GM12878 (cell line): ENCODE measurements around the gene ART3. TPM values are rescaled to one million over a fixed set of nuclear protein-coding genes. Genes with fewer than 3 reads are reported as not detected.

Experiments
- ATAC-seq: fragments of 200-7000 bp; cut with Tn5 transposase; 3 replicates; pipeline ENCODE4 v1.9.1; 2020; ENCODE audit warnings: mild to moderate bottlenecking, moderate library complexity
- BruUV-seq: library from RNA; stranded (reverse); fragments of 400-500 nt; replicated peaks from 2 replicates; lab custom pipeline; 2021; lab: Mats Ljungman, UMichigan
- CTCF ChIA-PET: fragments of 300-600 bp; sonication (Branson Sonifier 250); formaldehyde crosslinking; extraction: SDS; loops from one replicate; lab custom pipeline; 2021; ENCODE audit warnings: inconsistent platforms; lab: Yijun Ruan, JAX
- POLR2A ChIA-PET: fragments of 350-600 bp; formaldehyde crosslinking; extraction: SDS; loops from one replicate; lab custom pipeline; 2021; ENCODE audit warnings: inconsistent platforms; lab: Charles Lee
- RAD21 ChIA-PET: fragments of 300-600 bp; sonication (Branson Sonifier 250); formaldehyde crosslinking; loops from one replicate; lab custom pipeline; 2023; ENCODE audit warnings: antibody characterized with exemption; ENCODE audit not compliant: unreplicated experiment; lab: Charles Lee
- SMC1A ChIA-PET: fragments of 300-600 bp; sonication (Branson Sonifier 250); formaldehyde crosslinking; loops from one replicate; lab custom pipeline; 2023; ENCODE audit not compliant: unreplicated experiment, uncharacterized antibody; lab: Charles Lee
- DNase-seq: peaks from one replicate; pipeline ENCODE4 v3.0.0-alpha.2; 2011; ENCODE audit warnings: low read depth, low spot score
- FAIRE-seq: peaks from 3 replicates; lab custom pipeline; 2011; peaks lifted over from hg19 to GRCh38; lab: Jason Lieb, UNC
- H2AFZ ChIP-seq: 2 replicates; pipeline ENCODE4 v1.6.0; 2011; ENCODE audit warnings: low read depth, low read length, control low read depth; ENCODE audit not compliant: control insufficient read depth
- H3K27ac ChIP-seq: 2 replicates; pipeline ENCODE4 v1.5.1; 2011; ENCODE audit warnings: control low read depth; ENCODE audit not compliant: control insufficient read depth, insufficient read depth
- H3K27me3 ChIP-seq, 2 experiments: replicated peaks in 1 of 2; 2 replicates each; pipeline versions ENCODE4 v1.6.0 to v1.6.1; 2011; ENCODE audit warnings: low read length in 1 of 2; ENCODE audit not compliant: control insufficient read depth in 2 of 2, insufficient read depth in 2 of 2
- H3K36me3 ChIP-seq, 2 experiments: 2 replicates each; pipeline ENCODE4 v1.5.1; 2011; ENCODE audit warnings: low read length in 1 of 2; ENCODE audit not compliant: control insufficient read depth in 2 of 2, insufficient read depth in 2 of 2
- H3K4me1 ChIP-seq: 2 replicates; pipeline ENCODE4 v1.6.1; 2011; ENCODE audit warnings: mild to moderate bottlenecking, low read length, moderate library complexity, mixed read lengths; ENCODE audit not compliant: control insufficient read depth, insufficient read depth
- H3K4me2 ChIP-seq: 2 replicates; pipeline ENCODE4 v1.6.0; 2011; ENCODE audit warnings: control low read depth; ENCODE audit not compliant: control insufficient read depth, insufficient read depth
- H3K4me3 ChIP-seq: fragments of 200-600 bp; sonication (generic); 2 replicates; pipeline ENCODE4 v1.5.1; 2016
- H3K79me2 ChIP-seq: 2 replicates; pipeline ENCODE4 v1.6.0; 2011; ENCODE audit warnings: low read length; ENCODE audit not compliant: control insufficient read depth, insufficient read depth
- H3K9ac ChIP-seq: 2 replicates; pipeline ENCODE4 v1.8.0; 2011; ENCODE audit warnings: low read length, control low read depth, mixed read lengths; ENCODE audit not compliant: control insufficient read depth, insufficient read depth
- H3K9me3 ChIP-seq: replicated peaks from 3 replicates; pipeline ENCODE4 v1.5.1; 2011; ENCODE audit warnings: mild to moderate bottlenecking, low read length; ENCODE audit not compliant: control insufficient read depth, insufficient read depth
- H4K20me1 ChIP-seq: 2 replicates; pipeline ENCODE4 v1.6.0; 2011; ENCODE audit not compliant: control insufficient read depth, insufficient read depth
- CBFB ChIP-seq: IDR thresholded peaks from 2 replicates; pipeline ENCODE4 v1.6.1; 2016; ENCODE audit warnings: antibody characterized with exemption, low read depth
- CHD4 ChIP-seq: fragments of 200-600 bp; sonication (generic); IDR thresholded peaks from 2 replicates; pipeline ENCODE4 v1.6.1; 2016; ENCODE audit warnings: mild to moderate bottlenecking
- DPF2 ChIP-seq: fragments of 450-650 bp; IDR thresholded peaks from 2 replicates; pipeline ENCODE4 v1.6.1; 2017; ENCODE audit warnings: mild to moderate bottlenecking
- FOXM1 ChIP-seq: IDR thresholded peaks from 2 replicates; pipeline ENCODE4 v1.6.1; 2012; ENCODE audit warnings: low read depth, mild to moderate bottlenecking, inconsistent platforms, low read length, moderate library complexity
- KAT2A ChIP-seq: conservative IDR thresholded peaks from 2 replicates; pipeline ENCODE4 v1.6.1; 2011; ENCODE audit warnings: low read depth, low read length; ENCODE audit not compliant: control insufficient read depth
- SREBF1 ChIP-seq: IDR thresholded peaks from 2 replicates; pipeline ENCODE4 v1.6.1; 2012; ENCODE audit warnings: mild to moderate bottlenecking, low read length
- ZNF207 ChIP-seq: fragments of 450-650 bp; IDR thresholded peaks from 2 replicates; pipeline ENCODE4 v1.6.1; 2014; ENCODE audit warnings: antibody characterized with exemption, mild to moderate bottlenecking, borderline replicate concordance
- WGBS: methylation state at CpG from one replicate; pipeline ENCODE4 v1.1.6; 2016; ENCODE audit warnings: low lambda C conversion rate; ENCODE audit not compliant: insufficient replicate concordance, insufficient coverage; ENCODE audit errors: missing lambda C conversion rate; 5-methylcytosine and 5-hydroxymethylcytosine counted together
- in situ Hi-C: fragments of 300-500 bp; cut with MboI; formaldehyde crosslinking; loops from 9 replicates; pipeline ENCODE4 v1.14.3; 2018; ENCODE audit warnings: mixed read lengths
- intact Hi-C: fragments of 100-400 bp; cut with micrococcal nuclease; formaldehyde crosslinking; loops from one replicate; pipeline ENCODE4 v1.14.2; 2022; ENCODE audit not compliant: unreplicated experiment
- polyA plus RNA-seq, 11 experiments: library from polyadenylated mRNA; depleted of rRNA in 4 of 11; unstranded in 6 of 11; stranded (reverse) in 5 of 11; fragments of >200 nt; fragmentation: Nextera tagmentation in 4 of 11; fragmentation: Illumina TruSeq in 1 of 11; extraction: Ambion mirVana in 4 of 11; extraction: Trizol in 1 of 11; gene quantifications; 1 replicate in 1 of 11; 2 replicates in 10 of 11; pipeline versions ENCODE4 v1.2.1 to v1.2.3, GENCODE V29; 2011 to 2016; ENCODE audit warnings: inconsistent platforms in 2 of 11, missing spikeins in 2 of 11, low read depth in 1 of 11
- total RNA-seq, 4 experiments: library from RNA; depleted of rRNA in 3 of 4; stranded (reverse); fragments of >200 nt in 3 of 4; fragmentation: Illumina TruSeq in 1 of 4; extraction: Trizol in 1 of 4; gene quantifications; 2 replicates each; pipeline versions ENCODE4 v1.2.1 to v1.2.3, GENCODE V29; 2013 to 2021
- TF ChIP-seq, protein P1 (sequence below): IDR thresholded peaks from 2 replicates; pipeline ENCODE4 v1.6.1; 2012; ENCODE audit warnings: improper control_type of control experiment, low read depth, low read length; ENCODE audit not compliant: insufficient replicate concordance

ART3 gene
- total and polyA plus RNA-seq, 10 of the 15 experiments (the other 5 are each of a cell fraction or from before 2014, with no cell fraction given) = 0.18 to 0.50 (median 0.26) TPM; not detected in 6

GRCh38 chr4:76153356-76153755 is 78.8 kb downstream of the ART3 start (continued):
- TF ChIP-seq, protein P1, sequence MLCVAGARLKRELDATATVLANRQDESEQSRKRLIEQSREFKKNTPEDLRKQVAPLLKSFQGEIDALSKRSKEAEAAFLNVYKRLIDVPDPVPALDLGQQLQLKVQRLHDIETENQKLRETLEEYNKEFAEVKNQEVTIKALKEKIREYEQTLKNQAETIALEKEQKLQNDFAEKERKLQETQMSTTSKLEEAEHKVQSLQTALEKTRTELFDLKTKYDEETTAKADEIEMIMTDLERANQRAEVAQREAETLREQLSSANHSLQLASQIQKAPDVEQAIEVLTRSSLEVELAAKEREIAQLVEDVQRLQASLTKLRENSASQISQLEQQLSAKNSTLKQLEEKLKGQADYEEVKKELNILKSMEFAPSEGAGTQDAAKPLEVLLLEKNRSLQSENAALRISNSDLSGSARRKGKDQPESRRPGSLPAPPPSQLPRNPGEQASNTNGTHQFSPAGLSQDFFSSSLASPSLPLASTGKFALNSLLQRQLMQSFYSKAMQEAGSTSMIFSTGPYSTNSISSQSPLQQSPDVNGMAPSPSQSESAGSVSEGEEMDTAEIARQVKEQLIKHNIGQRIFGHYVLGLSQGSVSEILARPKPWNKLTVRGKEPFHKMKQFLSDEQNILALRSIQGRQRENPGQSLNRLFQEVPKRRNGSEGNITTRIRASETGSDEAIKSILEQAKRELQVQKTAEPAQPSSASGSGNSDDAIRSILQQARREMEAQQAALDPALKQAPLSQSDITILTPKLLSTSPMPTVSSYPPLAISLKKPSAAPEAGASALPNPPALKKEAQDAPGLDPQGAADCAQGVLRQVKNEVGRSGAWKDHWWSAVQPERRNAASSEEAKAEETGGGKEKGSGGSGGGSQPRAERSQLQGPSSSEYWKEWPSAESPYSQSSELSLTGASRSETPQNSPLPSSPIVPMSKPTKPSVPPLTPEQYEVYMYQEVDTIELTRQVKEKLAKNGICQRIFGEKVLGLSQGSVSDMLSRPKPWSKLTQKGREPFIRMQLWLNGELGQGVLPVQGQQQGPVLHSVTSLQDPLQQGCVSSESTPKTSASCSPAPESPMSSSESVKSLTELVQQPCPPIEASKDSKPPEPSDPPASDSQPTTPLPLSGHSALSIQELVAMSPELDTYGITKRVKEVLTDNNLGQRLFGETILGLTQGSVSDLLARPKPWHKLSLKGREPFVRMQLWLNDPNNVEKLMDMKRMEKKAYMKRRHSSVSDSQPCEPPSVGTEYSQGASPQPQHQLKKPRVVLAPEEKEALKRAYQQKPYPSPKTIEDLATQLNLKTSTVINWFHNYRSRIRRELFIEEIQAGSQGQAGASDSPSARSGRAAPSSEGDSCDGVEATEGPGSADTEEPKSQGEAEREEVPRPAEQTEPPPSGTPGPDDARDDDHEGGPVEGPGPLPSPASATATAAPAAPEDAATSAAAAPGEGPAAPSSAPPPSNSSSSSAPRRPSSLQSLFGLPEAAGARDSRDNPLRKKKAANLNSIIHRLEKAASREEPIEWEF = no peak

- H3K4me3 ChIP-seq = no peak overlapping the region
- no peaks in the 10 kb centered on the region for H3K27me3 ChIP-seq
- no peaks in the 10 kb centered on the region for H3K36me3 ChIP-seq
- SMC1A ChIA-PET = interaction anchor here (0.6 to 0.7 kb wide), 3 partner anchors 23 to 163 kb away, joined by 3 read pairs; no protein-coding TSS in a partner anchor
- no peaks in the 10 kb centered on the region for H3K4me1 ChIP-seq
- H3K4me2 ChIP-seq = no peak overlapping the region
- in situ Hi-C loops (no loop called here), intact Hi-C loops (no loop called here)
- no peak overlapping the region for H3K9ac ChIP-seq
- no peak overlapping the region for H3K27ac ChIP-seq
- WGBS = 89% methylated on average over 3 of the region's 3 CpGs
- H4K20me1 ChIP-seq = no peaks in the 10 kb centered on the region
- no TSS peak for BruUV-seq
- TF ChIP-seq SREBF1 (no peak), FOXM1 (no peak), DPF2 (no peak), CHD4 (no peak), ZNF207 (no peak), CBFB (no peak), KAT2A (no peak)
- POLR2A ChIA-PET = no interaction called here
- H2AFZ ChIP-seq = no peak overlapping the region
- CTCF ChIA-PET = interaction anchor here (0.7 kb wide), 2 partner anchors 25 to 40 kb away, joined by 3 read pairs; no protein-coding TSS in a partner anchor
- H3K79me2 ChIP-seq = no peaks in the 10 kb centered on the region
- H3K9me3 ChIP-seq = no peaks in the 10 kb centered on the region
- RAD21 ChIA-PET = interaction anchor here (0.9 kb wide), 1 partner anchor 24 kb away, joined by 4 read pairs; no protein-coding TSS in a partner anchor
- DNase-seq (no peak), FAIRE-seq (no peak), ATAC-seq (no peak)
These were observed 81.5 kb downstream of the ART3 start for GRCh38 chr4:76155979-76156378.
